Activated CD4-positive, alpha-beta T cell treated with anti-CD3 and anti-CD28 coated beads, Interleukin-2, amount 50 U/mL, for 16 hours (primary cell): ENCODE results near the gene ANGPTL4.
"Not testable (repeated sequence)": the region's sequence is repeated elsewhere in the genome, so short reads cannot be mapped to it uniquely, and the experiment has no call there.

Source experiments
- DNase-seq: peaks from one replicate; pipeline ENCODE4 v3.0.0-alpha.2; 2020

Gene ANGPTL4

GRCh38 chr19:8391198-8392016 lies 27.5 kb downstream of the ANGPTL4 start:
- DNase-seq: no peak

GRCh38 chr19:8392017-8392591 lies 28.1 kb downstream of the ANGPTL4 start:
- no peak for DNase-seq

DNA sequence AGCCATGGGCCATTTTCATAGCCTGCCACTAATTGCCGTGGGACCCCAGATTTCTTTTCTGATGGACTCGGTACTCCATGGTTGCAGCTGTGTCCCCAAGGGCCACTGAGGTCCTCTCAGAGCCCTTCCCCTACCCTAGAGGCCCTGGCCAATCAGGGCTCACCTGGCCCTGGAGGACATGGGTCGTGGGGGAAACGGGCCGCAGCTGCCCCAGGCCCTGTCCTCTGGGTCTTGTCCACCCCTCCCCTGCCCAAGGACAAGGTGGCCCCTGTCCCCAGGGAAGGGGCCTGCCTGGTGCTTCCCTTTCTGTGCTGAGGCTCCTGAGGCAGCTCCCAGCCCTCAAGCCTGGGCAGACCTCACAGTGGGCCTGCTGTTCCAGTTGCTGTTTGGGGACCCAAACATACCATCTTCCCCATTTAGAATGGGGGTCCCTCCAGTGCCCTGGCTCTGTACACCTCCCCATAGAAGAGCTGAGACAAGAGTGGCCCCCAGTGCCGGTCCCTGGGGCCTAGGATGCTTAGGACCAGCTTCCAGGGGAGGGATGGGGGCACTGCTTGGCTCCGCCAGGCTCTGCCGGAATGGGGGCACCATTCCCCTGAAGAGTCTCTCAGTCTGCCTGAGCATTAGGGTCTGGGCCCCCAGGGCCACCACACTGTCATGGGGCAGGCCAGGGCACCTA lies 29.4 kb downstream of the ANGPTL4 start:
- no peak for DNase-seq

- DNase-seq: no peak
Measured at GRCh38 chr19:8393871-8394250, 29.9 kb downstream of the ANGPTL4 start.

DNA sequence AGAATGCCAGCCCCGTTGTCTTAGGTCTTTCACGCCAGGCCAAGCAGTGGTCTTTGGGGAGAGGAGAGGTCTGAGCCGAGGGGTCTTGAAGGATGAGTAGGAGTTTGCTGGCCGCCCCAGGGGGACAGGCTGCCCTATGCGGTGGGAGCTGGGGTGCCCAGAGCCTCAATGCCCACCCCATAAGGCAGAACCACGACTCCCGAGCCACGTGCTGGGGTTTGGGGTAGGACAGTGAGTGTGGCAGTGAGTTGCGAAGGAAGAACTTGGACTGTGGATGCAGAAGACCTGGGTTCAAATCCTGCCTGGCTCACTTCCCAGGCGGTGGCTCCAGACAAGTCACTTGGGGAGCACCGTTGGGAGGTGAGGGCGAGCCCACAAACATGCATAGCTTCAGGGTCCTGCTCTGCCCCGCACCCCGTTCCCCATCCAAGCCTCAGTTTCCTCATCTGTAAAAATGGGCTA lies 31.7 kb downstream of the ANGPTL4 start:
- no peak for DNase-seq

GRCh38 chr19:8396185-8396562 lies 32.2 kb downstream of the ANGPTL4 start:
- no peak for DNase-seq

DNA sequence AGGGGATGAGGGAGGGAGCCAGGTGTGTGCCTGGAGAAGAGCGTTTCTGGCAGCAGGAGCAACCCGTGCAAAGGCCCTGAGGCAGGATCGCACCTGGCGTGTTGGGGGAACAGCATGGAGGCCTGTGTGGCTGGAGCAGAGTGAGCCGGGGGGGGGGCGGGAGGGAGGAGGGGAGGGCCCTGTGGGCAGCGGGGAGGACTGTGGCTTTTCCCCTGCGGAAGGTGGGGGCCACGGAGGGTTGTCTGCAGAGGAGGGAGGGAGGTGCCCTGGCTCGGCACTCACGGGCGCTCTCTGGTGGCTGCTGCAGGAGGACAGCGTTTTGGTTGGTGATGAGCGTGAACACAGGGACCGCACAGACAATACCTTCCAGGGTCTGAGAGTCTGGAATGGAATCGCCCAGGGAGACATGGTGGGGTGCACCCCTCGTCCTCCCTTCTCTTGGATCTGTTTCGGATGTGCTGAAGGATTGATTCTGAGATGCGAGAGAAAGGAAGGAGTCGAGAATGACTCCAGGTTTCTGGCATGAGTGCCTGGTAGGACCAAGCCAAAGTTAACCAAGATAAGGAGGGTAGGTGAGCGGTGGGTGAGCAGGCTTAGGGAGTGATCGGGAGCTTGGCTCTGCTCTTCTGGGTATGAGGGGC lies 32.7 kb downstream of the ANGPTL4 start:
- DNase-seq: peak; percentile 69

- no peak for DNase-seq
Measured at GRCh38 chr19:8397271-8397670, 33.3 kb downstream of the ANGPTL4 start.

GRCh38 chr19:8397746-8398310 lies 33.9 kb downstream of the ANGPTL4 start:
- DNase-seq: no peak

- no peak for DNase-seq
Measured at GRCh38 chr19:8398311-8398771, 34.4 kb downstream of the ANGPTL4 start.

- no peak for DNase-seq
Measured at GRCh38 chr19:8399681-8400188, 35.8 kb downstream of the ANGPTL4 start.

DNA sequence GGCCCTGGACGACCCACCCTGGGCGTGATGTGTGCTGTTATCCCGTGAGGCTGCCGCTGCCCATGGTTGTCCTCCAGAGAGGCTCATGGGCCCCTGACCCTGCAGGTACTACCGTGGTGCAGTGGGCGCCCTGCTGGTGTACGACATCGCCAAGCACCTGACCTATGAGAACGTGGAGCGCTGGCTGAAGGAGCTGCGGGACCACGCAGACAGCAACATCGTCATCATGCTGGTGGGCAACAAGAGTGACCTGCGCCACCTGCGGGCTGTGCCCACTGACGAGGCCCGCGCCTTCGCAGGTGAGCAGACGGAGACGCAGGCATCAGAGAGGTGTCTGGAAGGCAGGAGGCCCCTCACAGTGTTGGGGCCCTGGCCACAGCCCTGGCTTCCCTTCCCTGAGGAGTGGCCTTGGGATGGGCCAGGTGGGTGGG lies 38.0 kb downstream of the ANGPTL4 start:
- no peak for DNase-seq

GRCh38 chr19:8403098-8403819 lies 39.3 kb downstream of the ANGPTL4 start:
- DNase-seq: no peak

DNA sequence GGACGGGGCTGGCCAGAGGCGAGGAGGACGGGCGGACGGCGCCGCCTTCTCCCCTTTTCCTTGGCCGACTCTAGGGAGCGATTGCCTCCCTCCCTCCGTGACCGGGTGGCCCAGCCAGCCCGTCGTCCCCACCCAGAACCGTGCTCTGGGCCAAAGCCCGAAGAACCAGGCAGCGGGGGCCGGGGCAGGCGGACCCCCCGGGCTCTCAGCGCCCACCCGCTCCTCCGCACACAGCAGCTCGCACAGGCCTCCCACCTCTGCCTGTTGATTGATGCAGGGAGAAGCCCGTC lies 39.8 kb downstream of the ANGPTL4 start:
- no peak for DNase-seq

DNA sequence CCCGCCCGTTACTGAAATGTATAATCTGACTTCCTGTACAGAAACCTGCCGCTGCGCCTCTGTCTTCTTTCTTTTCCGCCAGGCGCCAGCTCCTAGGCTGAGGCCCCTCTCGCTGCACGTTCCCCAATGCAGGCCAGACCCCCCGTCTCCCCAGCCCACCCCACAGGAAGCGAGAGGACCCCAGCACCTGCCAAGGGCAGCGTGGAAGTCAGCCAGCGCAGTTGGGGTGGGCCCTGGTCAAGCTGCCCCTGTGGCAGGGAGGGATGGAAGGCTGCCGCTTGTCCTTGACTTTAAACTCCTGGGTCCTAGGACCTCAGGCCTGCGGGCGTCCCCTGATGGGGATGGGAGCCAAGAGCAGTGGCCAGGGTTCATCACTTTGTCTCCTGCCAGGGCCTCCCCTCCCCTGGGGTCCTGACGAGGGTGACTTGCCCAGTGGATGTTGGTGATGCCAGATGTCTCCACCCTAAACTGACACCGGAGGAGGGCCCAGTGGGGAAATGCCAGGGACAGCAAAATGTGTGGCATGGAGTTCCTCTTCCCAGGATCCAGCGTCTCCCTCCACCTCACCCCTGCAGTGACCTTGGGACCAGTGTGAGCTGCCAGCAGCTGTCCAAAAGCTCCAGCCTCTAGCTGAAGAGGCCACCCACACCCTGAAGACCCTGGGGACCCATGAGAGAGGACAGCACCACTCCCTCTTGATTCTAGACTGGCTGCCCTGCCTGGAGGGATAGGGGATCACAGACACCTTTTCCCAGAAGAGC lies 40.6 kb downstream of the ANGPTL4 start:
- DNase-seq: no peak

GRCh38 chr19:8410718-8411117 lies 46.8 kb downstream of the ANGPTL4 start:
- not testable (repeated sequence) for DNase-seq

DNA sequence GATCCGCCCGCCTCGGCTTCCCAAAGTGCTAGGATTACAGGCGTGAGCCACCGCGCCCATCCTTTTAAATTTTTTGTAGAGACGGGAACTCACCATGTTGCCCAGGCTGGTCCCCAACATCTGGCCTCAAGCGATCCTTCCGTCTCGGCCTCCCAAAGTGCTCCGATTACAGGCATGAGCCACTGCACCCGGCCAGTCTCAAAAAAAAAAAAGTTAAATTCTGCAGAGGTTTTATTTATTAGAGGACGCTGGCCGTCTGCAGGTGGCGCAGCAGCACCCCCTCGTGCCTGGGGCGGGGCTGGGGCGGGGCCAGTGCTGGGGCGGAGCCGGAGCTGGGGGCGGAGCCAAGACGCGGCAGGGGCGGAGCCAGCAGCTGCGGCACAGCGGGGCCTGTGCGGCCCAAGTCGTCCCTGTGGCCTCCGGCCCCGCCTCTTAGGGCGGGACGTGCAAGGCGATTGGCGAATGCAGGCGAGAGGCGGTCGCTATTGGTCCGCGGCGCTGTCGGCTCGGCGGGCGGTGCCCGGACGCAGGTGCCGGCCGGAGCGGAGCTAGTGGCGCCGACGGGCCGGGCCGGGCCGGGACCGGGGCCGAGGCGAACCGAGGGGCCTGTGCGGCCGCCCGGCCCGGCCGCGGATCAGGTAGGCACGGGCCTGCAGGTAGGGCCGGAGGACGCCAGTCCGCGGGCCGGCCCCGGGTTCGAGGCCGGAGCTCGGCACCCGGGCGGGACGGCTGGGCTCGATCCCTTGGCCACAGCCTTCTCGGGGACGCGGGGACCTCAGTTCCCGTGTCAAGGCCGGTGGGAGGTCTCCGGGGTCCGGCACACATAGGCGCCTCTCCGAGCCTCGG lies 49.1 kb downstream of the ANGPTL4 start, which contains the start of gene MARCHF2:
TSS of gene MARCHF2 (plus strand) at position 523 of the 846 bp plus-strand sequence. CDS start 8,536 bp downstream, outside the sequence.
- peak; percentile 98 for DNase-seq

GRCh38 chr19:8413629-8413995 lies 49.7 kb downstream of the ANGPTL4 start:
- DNase-seq: no peak

GRCh38 chr19:8416796-8417195 lies 52.8 kb downstream of the ANGPTL4 start:
- DNase-seq: no peak
